ENCODE results near the gene TCFL5.

DNA sequence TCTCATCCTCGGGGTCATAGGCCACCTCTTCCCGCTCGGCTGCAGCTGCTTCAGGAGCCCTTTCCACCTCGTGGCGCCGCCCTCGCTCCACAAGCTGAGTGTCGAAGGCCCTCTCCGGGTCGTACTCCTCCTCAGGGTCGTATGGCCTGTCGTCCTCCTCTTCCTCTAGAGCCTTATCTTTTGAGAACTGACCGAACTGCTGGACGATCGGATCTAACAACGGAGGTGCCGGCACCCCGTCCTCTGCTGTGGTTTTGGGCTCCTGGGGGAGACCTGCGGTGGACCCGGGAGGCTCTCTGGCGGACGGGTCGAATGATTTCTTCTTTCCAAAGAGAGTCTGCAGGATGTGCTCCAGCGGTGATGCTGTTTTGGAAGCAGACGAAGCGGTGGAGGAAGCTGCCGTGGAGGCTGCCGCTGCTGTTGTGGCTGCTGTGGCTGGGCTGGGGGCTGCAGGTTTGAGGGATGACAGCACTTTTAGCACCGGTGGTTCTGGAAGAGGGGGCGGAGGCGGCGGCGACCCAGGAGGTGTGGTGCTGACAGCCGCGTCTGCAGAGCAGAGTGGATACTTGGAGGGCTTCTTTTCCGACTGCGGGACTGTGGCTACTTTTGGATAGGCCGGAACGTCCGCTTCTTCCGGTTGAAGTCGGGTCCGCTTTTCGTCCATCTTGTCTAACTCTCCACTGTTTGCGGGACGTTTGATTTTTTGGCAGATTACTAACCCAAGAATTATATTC, 20.2 kb upstream of the TCFL5 start:
- TF ChIP-seq POLR2AphosphoS5 (IDR thresholded peaks at IDR 0.05; ENCODE audit: insufficient read depth, low read depth, low read length) (no peak), POLR2A (IDR thresholded peaks at IDR 0.05; ENCODE audit: low read depth, low read length) (no peak), JUN (IDR thresholded peaks at IDR 0.05; ENCODE audit: borderline replicate concordance, insufficient read depth, insufficient read length, low read depth) (no peak), EZH2 (IDR thresholded peaks at IDR 0.05; ENCODE audit: borderline replicate concordance, low read depth, low read length, severe bottlenecking) (no peak), MYC (IDR thresholded peaks at IDR 0.05; ENCODE audit: low read depth, low read length) (no peak), GATA2 (IDR thresholded peaks at IDR 0.05; ENCODE audit: insufficient read depth, insufficient read length, low read depth, low read length) (no peak), FOS (IDR thresholded peaks at IDR 0.05; ENCODE audit: borderline replicate concordance, insufficient read depth, low read length) (no peak)
- TF ChIP-seq, protein P1, sequence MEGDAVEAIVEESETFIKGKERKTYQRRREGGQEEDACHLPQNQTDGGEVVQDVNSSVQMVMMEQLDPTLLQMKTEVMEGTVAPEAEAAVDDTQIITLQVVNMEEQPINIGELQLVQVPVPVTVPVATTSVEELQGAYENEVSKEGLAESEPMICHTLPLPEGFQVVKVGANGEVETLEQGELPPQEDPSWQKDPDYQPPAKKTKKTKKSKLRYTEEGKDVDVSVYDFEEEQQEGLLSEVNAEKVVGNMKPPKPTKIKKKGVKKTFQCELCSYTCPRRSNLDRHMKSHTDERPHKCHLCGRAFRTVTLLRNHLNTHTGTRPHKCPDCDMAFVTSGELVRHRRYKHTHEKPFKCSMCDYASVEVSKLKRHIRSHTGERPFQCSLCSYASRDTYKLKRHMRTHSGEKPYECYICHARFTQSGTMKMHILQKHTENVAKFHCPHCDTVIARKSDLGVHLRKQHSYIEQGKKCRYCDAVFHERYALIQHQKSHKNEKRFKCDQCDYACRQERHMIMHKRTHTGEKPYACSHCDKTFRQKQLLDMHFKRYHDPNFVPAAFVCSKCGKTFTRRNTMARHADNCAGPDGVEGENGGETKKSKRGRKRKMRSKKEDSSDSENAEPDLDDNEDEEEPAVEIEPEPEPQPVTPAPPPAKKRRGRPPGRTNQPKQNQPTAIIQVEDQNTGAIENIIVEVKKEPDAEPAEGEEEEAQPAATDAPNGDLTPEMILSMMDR (IDR thresholded peaks at IDR 0.05; ENCODE audit: extremely low read depth in 1 of 2, insufficient read depth in 1 of 2, low read depth in 1 of 2, low read length in 2 of 2), result no peak
- TF ChIP-seq, protein P2, sequence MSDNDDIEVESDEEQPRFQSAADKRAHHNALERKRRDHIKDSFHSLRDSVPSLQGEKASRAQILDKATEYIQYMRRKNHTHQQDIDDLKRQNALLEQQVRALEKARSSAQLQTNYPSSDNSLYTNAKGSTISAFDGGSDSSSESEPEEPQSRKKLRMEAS (IDR thresholded peaks at IDR 0.05; ENCODE audit: insufficient read depth, insufficient read length), result no peak

Data from endothelial cell of umbilical vein (primary cell).